ENCODE results near the gene HIPK1.

HIPK1 gene

GRCh38 chr1:113903501-113904292 is 25.4 kb upstream of the HIPK1 start:
- H3K4me1 Mint-ChIP-seq (ENCODE audit: low read depth): peaks cover 65% of the 10 kb centered on the region
- no peaks in the 10 kb centered on the region for H3K27me3 Mint-ChIP-seq
- peak overlapping the region; percentile 98 for H3K4me3 Mint-ChIP-seq
- no peak for DNase-seq
- H3K36me3 Mint-ChIP-seq (ENCODE audit: low read depth): peaks cover 88% of the 10 kb centered on the region
- H3K27ac Mint-ChIP-seq: peak overlapping the region; percentile 98
- H3K9me3 Mint-ChIP-seq: no peaks in the 10 kb centered on the region

GRCh38 chr1:113904293-113904673 is 24.8 kb upstream of the HIPK1 start:
- no peaks in the 10 kb centered on the region for H3K27me3 Mint-ChIP-seq
- H3K27ac Mint-ChIP-seq: peak overlapping the region; percentile 98
- peaks cover 85% of the 10 kb centered on the region for H3K36me3 Mint-ChIP-seq (ENCODE audit: low read depth)
- H3K4me1 Mint-ChIP-seq (ENCODE audit: low read depth): peaks cover 61% of the 10 kb centered on the region
- DNase-seq: no peak
- H3K4me3 Mint-ChIP-seq: peak overlapping the region; percentile 98
- no peaks in the 10 kb centered on the region for H3K9me3 Mint-ChIP-seq

GRCh38 chr1:113904674-113905434 is 24.3 kb upstream of the HIPK1 start, which contains the start of the genes AP4B1 and DCLRE1B:
Gene AP4B1 (minus strand): TSS chr1:113904799. CDS start chr1:113904717, 82 bp downstream.
Gene DCLRE1B (plus strand): TSS chr1:113905326. CDS start chr1:113905587, 261 bp downstream.
- Mint-ChIP-seq H3K4me1 (ENCODE audit: low read depth) (peaks cover 58% of the 10 kb centered on the region), H3K9me3 (no peaks in the 10 kb centered on the region), H3K27me3 (no peaks in the 10 kb centered on the region), H3K27ac (peak within 1 kb of the TSS; percentile 98), H3K4me3 (peak within 1 kb of the TSS; percentile 98), H3K36me3 (ENCODE audit: low read depth) (peaks cover 85% of the 10 kb centered on the region)
- peak; percentile 96 for DNase-seq

GRCh38 chr1:113905435-113905861 is 23.7 kb upstream of the HIPK1 start:
- no peak for DNase-seq
- no peaks in the 10 kb centered on the region for H3K9me3 Mint-ChIP-seq
- H3K36me3 Mint-ChIP-seq (ENCODE audit: low read depth): peaks cover 85% of the 10 kb centered on the region
- peak overlapping the region; percentile 98 for H3K27ac Mint-ChIP-seq
- H3K4me1 Mint-ChIP-seq (ENCODE audit: low read depth): peaks cover 53% of the 10 kb centered on the region
- H3K4me3 Mint-ChIP-seq: peak overlapping the region; percentile 98
- H3K27me3 Mint-ChIP-seq: no peaks in the 10 kb centered on the region

- peaks cover 16% of the 10 kb centered on the region for H3K4me1 Mint-ChIP-seq (ENCODE audit: low read depth)
- no peaks in the 10 kb centered on the region for H3K9me3 Mint-ChIP-seq
- H3K36me3 Mint-ChIP-seq (ENCODE audit: low read depth): peaks cover 72% of the 10 kb centered on the region
- DNase-seq: no peak
- no peaks in the 10 kb centered on the region for H3K27me3 Mint-ChIP-seq
- no peak overlapping the region for H3K4me3 Mint-ChIP-seq
- H3K27ac Mint-ChIP-seq: no peak overlapping the region
Observed at GRCh38 chr1:113912594-113913311, 16.4 kb upstream of the HIPK1 start.

GRCh38 chr1:113913312-113913668 is 15.8 kb upstream of the HIPK1 start:
- Mint-ChIP-seq H3K9me3 (no peaks in the 10 kb centered on the region), H3K4me3 (no peak overlapping the region), H3K27ac (no peak overlapping the region), H3K27me3 (no peaks in the 10 kb centered on the region), H3K36me3 (ENCODE audit: low read depth) (peaks cover 67% of the 10 kb centered on the region), H3K4me1 (ENCODE audit: low read depth) (peaks cover 16% of the 10 kb centered on the region)
- DNase-seq: no peak

- no peaks in the 10 kb centered on the region for H3K9me3 Mint-ChIP-seq
- no peak overlapping the region for H3K4me3 Mint-ChIP-seq
- no peaks in the 10 kb centered on the region for H3K27me3 Mint-ChIP-seq
- H3K27ac Mint-ChIP-seq: no peak overlapping the region
- H3K4me1 Mint-ChIP-seq (ENCODE audit: low read depth): peaks cover 13% of the 10 kb centered on the region
- no peak for DNase-seq
- peaks cover 60% of the 10 kb centered on the region for H3K36me3 Mint-ChIP-seq (ENCODE audit: low read depth)
Observed at GRCh38 chr1:113913887-113914664, 15.0 kb upstream of the HIPK1 start.

GRCh38 chr1:113916974-113917373 is 12.2 kb upstream of the HIPK1 start:
- no peak overlapping the region for H3K27ac Mint-ChIP-seq
- H3K36me3 Mint-ChIP-seq (ENCODE audit: low read depth): peaks cover 33% of the 10 kb centered on the region
- no peak overlapping the region for H3K4me3 Mint-ChIP-seq
- H3K4me1 Mint-ChIP-seq (ENCODE audit: low read depth): peaks cover 13% of the 10 kb centered on the region
- no peaks in the 10 kb centered on the region for H3K9me3 Mint-ChIP-seq
- H3K27me3 Mint-ChIP-seq: no peaks in the 10 kb centered on the region
- DNase-seq: no peak

- H3K4me3 Mint-ChIP-seq: no peak overlapping the region
- no peaks in the 10 kb centered on the region for H3K27me3 Mint-ChIP-seq
- no peak overlapping the region for H3K27ac Mint-ChIP-seq
- H3K36me3 Mint-ChIP-seq (ENCODE audit: low read depth): peaks cover 28% of the 10 kb centered on the region
- no peaks in the 10 kb centered on the region for H3K9me3 Mint-ChIP-seq
- H3K4me1 Mint-ChIP-seq (ENCODE audit: low read depth): peaks cover 13% of the 10 kb centered on the region
- DNase-seq: no peak
Observed at GRCh38 chr1:113917400-113918082, 11.6 kb upstream of the HIPK1 start.

GRCh38 chr1:113918243-113918642 is 10.9 kb upstream of the HIPK1 start:
- Mint-ChIP-seq H3K4me3 (no peak overlapping the region), H3K27ac (no peak overlapping the region), H3K36me3 (ENCODE audit: low read depth) (peaks cover 21% of the 10 kb centered on the region), H3K27me3 (no peaks in the 10 kb centered on the region), H3K4me1 (ENCODE audit: low read depth) (peaks cover 13% of the 10 kb centered on the region), H3K9me3 (no peaks in the 10 kb centered on the region)
- no peak for DNase-seq

GRCh38 chr1:113922957-113923356 is 6.2 kb upstream of the HIPK1 start:
- Mint-ChIP-seq H3K27me3 (no peaks in the 10 kb centered on the region), H3K36me3 (ENCODE audit: low read depth) (no peaks in the 10 kb centered on the region), H3K27ac (no peak overlapping the region), H3K4me3 (no peak overlapping the region), H3K9me3 (no peaks in the 10 kb centered on the region), H3K4me1 (ENCODE audit: low read depth) (peaks cover 8% of the 10 kb centered on the region)
- DNase-seq: no peak

GRCh38 chr1:113924473-113924872 is 4.7 kb upstream of the HIPK1 start:
- DNase-seq: no peak
- no peak overlapping the region for H3K27ac Mint-ChIP-seq
- H3K4me1 Mint-ChIP-seq (ENCODE audit: low read depth): peaks cover 13% of the 10 kb centered on the region
- no peaks in the 10 kb centered on the region for H3K27me3 Mint-ChIP-seq
- H3K36me3 Mint-ChIP-seq (ENCODE audit: low read depth): peaks cover 6% of the 10 kb centered on the region
- no peak overlapping the region for H3K4me3 Mint-ChIP-seq
- H3K9me3 Mint-ChIP-seq: no peaks in the 10 kb centered on the region

- no peak for DNase-seq
- Mint-ChIP-seq H3K9me3 (no peaks in the 10 kb centered on the region), H3K36me3 (ENCODE audit: low read depth) (peaks cover 20% of the 10 kb centered on the region), H3K27me3 (no peaks in the 10 kb centered on the region), H3K4me1 (ENCODE audit: low read depth) (peaks cover 39% of the 10 kb centered on the region), H3K4me3 (peak overlapping the region; percentile 96), H3K27ac (peak overlapping the region; percentile 99)
Observed at GRCh38 chr1:113928187-113928930, 765 bp upstream of the HIPK1 start.
